Hepatocyte (in vitro differentiated cells): ENCODE results near the gene SCYGR4.

ENCODE experiments used
- EZH2 ChIP-seq: fragments of 200-600 bp; sonication (generic); IDR thresholded peaks from 2 replicates; pipeline ENCODE4 v1.6.1; 2016; ENCODE audit warnings: antibody characterized with exemption, mild to moderate bottlenecking, borderline replicate concordance
- TF ChIP-seq, protein P1 (sequence below): fragments of 200-600 bp; sonication (generic); IDR thresholded peaks from 2 replicates; pipeline ENCODE4 v1.5.1; 2016; ENCODE audit warnings: antibody characterized with exemption, mild to moderate bottlenecking; ENCODE audit not compliant: poor library complexity

DNA sequence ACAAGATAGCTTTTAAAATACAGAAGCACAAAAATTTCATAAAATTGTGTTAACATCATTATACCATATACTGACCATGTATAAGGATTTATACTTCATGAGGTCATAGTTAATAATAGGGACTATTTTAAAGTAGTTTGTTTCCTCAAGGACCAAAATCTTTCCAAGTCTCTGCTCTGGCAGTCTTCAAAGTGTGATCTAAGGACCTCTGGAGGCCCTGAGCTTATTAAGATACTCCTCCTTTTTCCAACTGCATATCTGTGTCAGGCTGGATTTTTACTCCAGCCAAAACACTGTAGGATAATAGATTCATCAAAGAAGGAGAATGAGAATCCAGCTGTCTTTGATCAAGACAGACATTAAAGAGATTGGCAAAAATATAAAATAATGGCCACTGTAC lies 20.3 kb upstream of the SCYGR4 start:
- TF ChIP-seq, protein P1, sequence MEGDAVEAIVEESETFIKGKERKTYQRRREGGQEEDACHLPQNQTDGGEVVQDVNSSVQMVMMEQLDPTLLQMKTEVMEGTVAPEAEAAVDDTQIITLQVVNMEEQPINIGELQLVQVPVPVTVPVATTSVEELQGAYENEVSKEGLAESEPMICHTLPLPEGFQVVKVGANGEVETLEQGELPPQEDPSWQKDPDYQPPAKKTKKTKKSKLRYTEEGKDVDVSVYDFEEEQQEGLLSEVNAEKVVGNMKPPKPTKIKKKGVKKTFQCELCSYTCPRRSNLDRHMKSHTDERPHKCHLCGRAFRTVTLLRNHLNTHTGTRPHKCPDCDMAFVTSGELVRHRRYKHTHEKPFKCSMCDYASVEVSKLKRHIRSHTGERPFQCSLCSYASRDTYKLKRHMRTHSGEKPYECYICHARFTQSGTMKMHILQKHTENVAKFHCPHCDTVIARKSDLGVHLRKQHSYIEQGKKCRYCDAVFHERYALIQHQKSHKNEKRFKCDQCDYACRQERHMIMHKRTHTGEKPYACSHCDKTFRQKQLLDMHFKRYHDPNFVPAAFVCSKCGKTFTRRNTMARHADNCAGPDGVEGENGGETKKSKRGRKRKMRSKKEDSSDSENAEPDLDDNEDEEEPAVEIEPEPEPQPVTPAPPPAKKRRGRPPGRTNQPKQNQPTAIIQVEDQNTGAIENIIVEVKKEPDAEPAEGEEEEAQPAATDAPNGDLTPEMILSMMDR: no peak
- TF ChIP-seq EZH2: no peak
